Hepatocyte (in vitro differentiated cells): ENCODE data around the gene FNDC3B. TPM values are rescaled to one million over a fixed set of nuclear protein-coding genes. Genes with fewer than 3 reads are reported as not detected.

Experiments used
- DNase-seq: peaks from one replicate; pipeline ENCODE4 v3.0.0-alpha.2; 2016; ENCODE audit warnings: low spot score
- H2AFZ ChIP-seq: fragments of 200-600 bp; sonication (generic); 2 replicates; pipeline ENCODE4 v1.6.0; 2016; ENCODE audit warnings: antibody characterized with exemption, mild to moderate bottlenecking
- H3K27ac ChIP-seq: fragments of 200-600 bp; sonication (generic); 2 replicates; pipeline ENCODE4 v1.5.1; 2016; ENCODE audit warnings: mild to moderate bottlenecking
- H3K27me3 ChIP-seq: fragments of 200-600 bp; sonication (generic); 2 replicates; pipeline ENCODE4 v1.6.1; 2016
- H3K36me3 ChIP-seq: fragments of 200-600 bp; sonication (generic); replicated peaks from 2 replicates; pipeline ENCODE4 v1.5.1; 2016; ENCODE audit warnings: low read depth; ENCODE audit not compliant: insufficient read depth
- H3K4me1 ChIP-seq: fragments of 200-600 bp; sonication (generic); 2 replicates; pipeline ENCODE4 v1.5.1; 2016; ENCODE audit warnings: mild to moderate bottlenecking, moderate library complexity; ENCODE audit not compliant: insufficient read depth
- H3K4me2 ChIP-seq: fragments of 200-600 bp; sonication (generic); 2 replicates; pipeline ENCODE4 v1.6.0; 2016
- H3K4me3 ChIP-seq: fragments of 200-600 bp; sonication (generic); 2 replicates; pipeline ENCODE4 v1.5.1; 2016; ENCODE audit warnings: mild to moderate bottlenecking
- H3K79me2 ChIP-seq: fragments of 200-600 bp; sonication (generic); 2 replicates; pipeline ENCODE4 v1.6.0; 2017; ENCODE audit warnings: mild to moderate bottlenecking
- H3K9me2 ChIP-seq: fragments of 200-600 bp; sonication (generic); replicated peaks from 2 replicates; pipeline ENCODE4 v1.6.0; 2017; ENCODE audit warnings: mild to moderate bottlenecking; ENCODE audit not compliant: insufficient read depth
- H3K9me3 ChIP-seq: fragments of 200-600 bp; sonication (generic); 2 replicates; pipeline ENCODE4 v1.5.1; 2016; ENCODE audit warnings: low read depth, mild to moderate bottlenecking
- H4K20me1 ChIP-seq: fragments of 200-600 bp; sonication (generic); 2 replicates; pipeline ENCODE4 v1.6.0; 2016; ENCODE audit warnings: mild to moderate bottlenecking; ENCODE audit not compliant: insufficient read depth, poor library complexity, severe bottlenecking
- EZH2 ChIP-seq: fragments of 200-600 bp; sonication (generic); IDR thresholded peaks from 2 replicates; pipeline ENCODE4 v1.6.1; 2016; ENCODE audit warnings: antibody characterized with exemption, mild to moderate bottlenecking, borderline replicate concordance
- EZH2phosphoT487 ChIP-seq: fragments of 200-600 bp; sonication (generic); IDR thresholded peaks from one replicate; pipeline ENCODE4 v1.6.1; 2018; ENCODE audit warnings: antibody characterized with exemption, mild to moderate bottlenecking, low read depth, moderate library complexity; ENCODE audit not compliant: unreplicated experiment, severe bottlenecking
- WGBS: methylation state at CpG from one replicate; pipeline ENCODE4 v1.1.6; 2016; ENCODE audit warnings: low lambda C conversion rate; ENCODE audit errors: missing lambda C conversion rate; 5-methylcytosine and 5-hydroxymethylcytosine counted together
- polyA plus RNA-seq: library from polyadenylated mRNA; unstranded; fragments of >200 nt; fragmentation: Nextera tagmentation; extraction: Ambion mirVana; gene quantifications from 2 replicates; pipeline ENCODE4 v1.2.1, GENCODE V29; 2016
- total RNA-seq: library from RNA; depleted of rRNA; stranded (reverse); fragments of >200 nt; gene quantifications from 2 replicates; pipeline ENCODE4 v1.2.3, GENCODE V29; 2014
- TF ChIP-seq, protein P1 (sequence below): fragments of 200-600 bp; sonication (generic); IDR thresholded peaks from 2 replicates; pipeline ENCODE4 v1.5.1; 2016; ENCODE audit warnings: antibody characterized with exemption, mild to moderate bottlenecking; ENCODE audit not compliant: poor library complexity

FNDC3B gene
- total and polyA plus RNA-seq, 2 experiments from 2014 or later, result 61.2 to 113 TPM

DNA sequence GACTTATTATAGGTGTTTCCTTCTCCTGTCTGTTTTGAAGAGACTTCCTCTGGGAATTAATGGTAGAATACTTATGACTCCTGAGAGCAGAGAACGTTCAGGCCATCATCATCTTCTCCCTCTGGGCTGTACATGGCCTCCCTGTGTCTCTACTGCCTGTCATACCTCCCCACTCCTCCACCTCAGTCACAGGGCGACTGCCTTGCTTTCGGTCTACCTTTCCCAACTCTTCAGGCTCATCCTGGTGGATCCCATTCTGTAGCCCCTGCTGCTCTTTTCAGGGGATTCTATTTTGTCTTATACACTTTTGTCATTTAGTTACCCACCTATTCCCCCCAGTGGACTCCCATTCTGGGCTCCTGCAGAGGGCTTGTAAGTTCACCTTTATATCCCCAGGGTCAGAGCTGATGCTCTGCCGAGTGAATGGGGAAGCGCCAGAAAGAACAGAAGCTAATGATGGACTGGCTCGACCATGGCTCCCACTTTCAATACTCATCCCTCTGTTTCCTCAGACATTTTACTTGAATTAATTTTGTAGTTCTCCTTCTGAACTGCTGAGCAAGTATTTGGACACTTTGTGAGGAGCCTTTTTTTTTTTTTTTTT is 28.6 kb downstream of the FNDC3B start:
- 72% methylated on average over 6 of the region's 6 CpGs for WGBS
- Histone ChIP-seq H3K9me2 (no peaks in the 10 kb centered on the region), H3K36me3 (no peaks in the 10 kb centered on the region), H2AFZ (no peak overlapping the region), H3K4me1 (peaks cover 51% of the 10 kb centered on the region), H3K4me2 (no peak overlapping the region), H3K79me2 (peaks cover 99% of the 10 kb centered on the region), H3K9me3 (no peaks in the 10 kb centered on the region), H3K27me3 (no peaks in the 10 kb centered on the region), H3K27ac (peak overlapping the region; percentile 22), H3K4me3 (no peak overlapping the region), H4K20me1 (peaks cover 94% of the 10 kb centered on the region)
- no peak for TF ChIP-seq EZH2phosphoT487
- TF ChIP-seq, protein P1, sequence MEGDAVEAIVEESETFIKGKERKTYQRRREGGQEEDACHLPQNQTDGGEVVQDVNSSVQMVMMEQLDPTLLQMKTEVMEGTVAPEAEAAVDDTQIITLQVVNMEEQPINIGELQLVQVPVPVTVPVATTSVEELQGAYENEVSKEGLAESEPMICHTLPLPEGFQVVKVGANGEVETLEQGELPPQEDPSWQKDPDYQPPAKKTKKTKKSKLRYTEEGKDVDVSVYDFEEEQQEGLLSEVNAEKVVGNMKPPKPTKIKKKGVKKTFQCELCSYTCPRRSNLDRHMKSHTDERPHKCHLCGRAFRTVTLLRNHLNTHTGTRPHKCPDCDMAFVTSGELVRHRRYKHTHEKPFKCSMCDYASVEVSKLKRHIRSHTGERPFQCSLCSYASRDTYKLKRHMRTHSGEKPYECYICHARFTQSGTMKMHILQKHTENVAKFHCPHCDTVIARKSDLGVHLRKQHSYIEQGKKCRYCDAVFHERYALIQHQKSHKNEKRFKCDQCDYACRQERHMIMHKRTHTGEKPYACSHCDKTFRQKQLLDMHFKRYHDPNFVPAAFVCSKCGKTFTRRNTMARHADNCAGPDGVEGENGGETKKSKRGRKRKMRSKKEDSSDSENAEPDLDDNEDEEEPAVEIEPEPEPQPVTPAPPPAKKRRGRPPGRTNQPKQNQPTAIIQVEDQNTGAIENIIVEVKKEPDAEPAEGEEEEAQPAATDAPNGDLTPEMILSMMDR, result no peak
- TF ChIP-seq EZH2, result no peak
- no peak for DNase-seq

DNA sequence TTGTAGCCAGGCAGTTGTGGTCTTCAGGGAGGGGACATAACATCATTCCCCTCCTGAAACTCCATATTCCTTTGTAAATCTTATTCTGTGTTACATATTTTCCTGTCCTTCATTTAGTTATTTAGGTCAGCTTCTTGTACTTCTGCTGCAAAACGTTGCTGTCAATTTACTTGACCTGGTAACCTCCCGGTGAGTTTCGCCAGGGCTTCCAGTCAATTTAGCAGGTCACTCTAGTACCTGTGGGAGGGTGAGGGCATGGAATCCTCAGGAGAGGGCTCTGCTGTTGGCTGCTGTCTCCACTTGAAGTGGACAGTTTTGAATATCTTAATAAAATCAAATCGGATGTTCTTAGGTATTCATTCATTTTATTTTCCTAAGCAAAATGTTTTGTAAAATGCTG is 29.6 kb downstream of the FNDC3B start:
- no peak overlapping the region for H3K27ac ChIP-seq
- H3K79me2 ChIP-seq, result peaks cover 99% of the 10 kb centered on the region
- TF ChIP-seq EZH2phosphoT487 (no peak), EZH2 (no peak)
- TF ChIP-seq, protein P1, result no peak
- H2AFZ ChIP-seq, result no peak overlapping the region
- no peaks in the 10 kb centered on the region for H3K9me3 ChIP-seq
- H3K4me2 ChIP-seq, result no peak overlapping the region
- DNase-seq, result no peak
- peaks cover 93% of the 10 kb centered on the region for H4K20me1 ChIP-seq
- no peaks in the 10 kb centered on the region for H3K27me3 ChIP-seq
- H3K4me1 ChIP-seq, result peaks cover 58% of the 10 kb centered on the region
- no peaks in the 10 kb centered on the region for H3K9me2 ChIP-seq
- WGBS, result 79% methylated on average over 4 of the region's 4 CpGs
- no peaks in the 10 kb centered on the region for H3K36me3 ChIP-seq
- H3K4me3 ChIP-seq, result no peak overlapping the region

DNA sequence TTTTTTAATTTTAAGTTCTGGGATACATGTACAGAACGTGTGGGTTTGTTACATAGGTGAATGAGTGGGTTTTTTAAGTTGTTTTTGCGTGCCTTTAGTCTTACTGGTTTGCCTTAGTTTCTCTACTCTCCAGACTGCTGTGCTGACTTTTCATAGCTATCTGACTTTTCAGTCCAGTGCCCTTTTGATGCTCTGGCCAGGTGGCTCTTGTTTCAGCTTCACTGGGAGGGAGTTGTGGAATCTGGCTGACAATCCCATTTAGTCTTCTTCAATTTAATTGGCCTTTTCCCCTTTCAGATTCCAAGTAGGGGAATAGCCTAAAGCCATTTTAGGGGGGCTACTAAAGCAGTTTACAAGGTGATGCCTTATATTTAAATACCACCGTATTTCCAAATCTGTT is 30.1 kb downstream of the FNDC3B start:
- DNase-seq, result no peak
- 80% methylated on average over 3 of the region's 3 CpGs for WGBS
- peaks cover 93% of the 10 kb centered on the region for H4K20me1 ChIP-seq
- H3K4me2 ChIP-seq, result no peak overlapping the region
- H3K79me2 ChIP-seq, result peaks cover 99% of the 10 kb centered on the region
- H3K36me3 ChIP-seq, result no peaks in the 10 kb centered on the region
- no peak overlapping the region for H2AFZ ChIP-seq
- H3K27me3 ChIP-seq, result no peaks in the 10 kb centered on the region
- H3K4me3 ChIP-seq, result no peak overlapping the region
- no peak for TF ChIP-seq EZH2phosphoT487
- TF ChIP-seq EZH2, result no peak
- TF ChIP-seq, protein P1, result no peak
- no peak overlapping the region for H3K27ac ChIP-seq
- H3K9me2 ChIP-seq, result no peaks in the 10 kb centered on the region
- H3K4me1 ChIP-seq, result peaks cover 63% of the 10 kb centered on the region
- no peaks in the 10 kb centered on the region for H3K9me3 ChIP-seq
